Measurements from ENCODE around the gene PSME3.

GRCh38 chr17:42809250-42809649 lies 23.9 kb upstream of the PSME3 start:
- TF ChIP-seq POLR2AphosphoS5 (IDR thresholded peaks at IDR 0.05) (peak in 1 of 3 donors; percentile 50), POLR2A (IDR thresholded peaks at IDR 0.05) (no peak)
- TF ChIP-seq, protein P1, sequence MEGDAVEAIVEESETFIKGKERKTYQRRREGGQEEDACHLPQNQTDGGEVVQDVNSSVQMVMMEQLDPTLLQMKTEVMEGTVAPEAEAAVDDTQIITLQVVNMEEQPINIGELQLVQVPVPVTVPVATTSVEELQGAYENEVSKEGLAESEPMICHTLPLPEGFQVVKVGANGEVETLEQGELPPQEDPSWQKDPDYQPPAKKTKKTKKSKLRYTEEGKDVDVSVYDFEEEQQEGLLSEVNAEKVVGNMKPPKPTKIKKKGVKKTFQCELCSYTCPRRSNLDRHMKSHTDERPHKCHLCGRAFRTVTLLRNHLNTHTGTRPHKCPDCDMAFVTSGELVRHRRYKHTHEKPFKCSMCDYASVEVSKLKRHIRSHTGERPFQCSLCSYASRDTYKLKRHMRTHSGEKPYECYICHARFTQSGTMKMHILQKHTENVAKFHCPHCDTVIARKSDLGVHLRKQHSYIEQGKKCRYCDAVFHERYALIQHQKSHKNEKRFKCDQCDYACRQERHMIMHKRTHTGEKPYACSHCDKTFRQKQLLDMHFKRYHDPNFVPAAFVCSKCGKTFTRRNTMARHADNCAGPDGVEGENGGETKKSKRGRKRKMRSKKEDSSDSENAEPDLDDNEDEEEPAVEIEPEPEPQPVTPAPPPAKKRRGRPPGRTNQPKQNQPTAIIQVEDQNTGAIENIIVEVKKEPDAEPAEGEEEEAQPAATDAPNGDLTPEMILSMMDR (IDR thresholded peaks at IDR 0.05), result no peak
